Motor neuron (in vitro differentiated cells): ENCODE data around the gene OR13C4. TPM values are rescaled to one million over a fixed set of nuclear protein-coding genes. Genes with fewer than 3 reads are reported as not detected.
"Not testable (repeated sequence)": the region's sequence is repeated elsewhere in the genome, so short reads cannot be mapped to it uniquely, and the experiment has no call there.

Experiments
- ATAC-seq, 8 experiments: fragments of 200-7000 bp; cut with Tn5 transposase; replicated peaks in 6 of 8; 2 replicates each; pipeline ENCODE4 v1.8.0; 2021; ENCODE audit warnings: mild to moderate bottlenecking in 8 of 8, moderate library complexity in 8 of 8
- H3K27ac ChIP-seq, 2 donors: fragments of 250-450 bp; sonication (Bioruptor Pico); 2 replicates each; pipeline ENCODE4 v1.9.0; 2021; ENCODE audit warnings: antibody characterized with exemption in 2 of 2, mild to moderate bottlenecking in 2 of 2, moderate library complexity in 1 of 2
- H3K4me1 ChIP-seq, 2 donors: fragments of 250-450 bp; sonication (Bioruptor Pico); replicated peaks in 1 of 2; 2 replicates each; pipeline ENCODE4 v1.6.1; 2021; ENCODE audit warnings: antibody characterized with exemption in 2 of 2, mild to moderate bottlenecking in 2 of 2, moderate library complexity in 1 of 2
- H3K4me3 ChIP-seq, 5 donors: fragments of 250-450 bp; sonication (Bioruptor Pico); 2 replicates each; pipeline ENCODE4 v1.9.0; 2021; ENCODE audit warnings: antibody characterized with exemption in 5 of 5, mild to moderate bottlenecking in 5 of 5, moderate library complexity in 4 of 5
- WGBS, 10 experiments: fragments of 450-650 bp; shearing (Covaris generic); methylation state at CpG; one replicate each; pipeline ENCODE4 v1.0.0; 2022; 5-methylcytosine and 5-hydroxymethylcytosine counted together
- in situ Hi-C, 9 experiments: fragments of 400-800 bp; cut with MboI; loops; one replicate each; pipeline ENCODE4 v1.15.0; 2021; ENCODE audit warnings: low sequenced_read_pairs in 9 of 9, low pct_unique_long_range_greater_than_20kb in 2 of 9; ENCODE audit not compliant: unreplicated experiment in 9 of 9
- total RNA-seq, 8 experiments: library from RNA; unstranded; fragments of 300-600 nt; gene quantifications; 2 replicates each; pipeline versions ENCODE4 v1.2.3 to v1.2.4, GENCODE V29; 2022

OR13C4 gene
- total RNA-seq: under 1 TPM in 1 of 8 experiments, not detected in 7; 0.62 TPM

GRCh38 chr9:104527109-104527508, at the start of gene OR13C4:
TSS of gene OR13C4 (minus strand) at chr9:104527209. CDS start at chr9:104527209, 0 bp downstream.
- in situ Hi-C loops: no loop called here
- Histone ChIP-seq H3K4me1 (no peaks in the 10 kb centered on the region), H3K4me3 (no peak within 1 kb of the TSS), H3K27ac (no peak within 1 kb of the TSS)
- no peak for ATAC-seq

- ATAC-seq: no peak
- H3K27ac ChIP-seq: no peak overlapping the region
- in situ Hi-C loops: no loop called here
- WGBS, 10 experiments: 0 to 88% (median 64%) methylated on average over 1 to 2 of the region's 2 CpGs; no CpG with 5 or more reads in 2 of the 10 experiments
- no peak overlapping the region for H3K4me3 ChIP-seq
- H3K4me1 ChIP-seq: no peaks in the 10 kb centered on the region
Measured at GRCh38 chr9:104575456-104575855, 48.4 kb upstream of the OR13C4 start.

- in situ Hi-C loops: no loop called here
- Histone ChIP-seq H3K4me1 (no peaks in the 10 kb centered on the region), H3K4me3 (no peak overlapping the region), H3K27ac (no peak overlapping the region)
- ATAC-seq: no peak
- 0 to 79% (median 22%) methylated on average over 1 of the region's 1 CpG; no CpG with 5 or more reads in 1 of the 10 experiments for WGBS, 10 experiments
Measured at GRCh38 chr9:104572612-104573011, 45.6 kb upstream of the OR13C4 start.

GRCh38 chr9:104568868-104569267, 41.9 kb upstream of the OR13C4 start, which contains the start of gene OR13C8:
TSS of gene OR13C8 (plus strand) at chr9:104569168. CDS start at chr9:104569168, 0 bp downstream.
- WGBS, 10 experiments: 13 to 90% (median 74%) methylated on average over 1 to 4 of the region's 4 CpGs; no CpG with 5 or more reads in 2 of the 10 experiments
- in situ Hi-C loops: no loop called here
- Histone ChIP-seq H3K4me3 (no peak within 1 kb of the TSS), H3K27ac (no peak within 1 kb of the TSS), H3K4me1 (no peaks in the 10 kb centered on the region)
- no peak for ATAC-seq

GRCh38 chr9:104564358-104564757, 37.3 kb upstream of the OR13C4 start:
- ATAC-seq: no peak
- H3K4me3 ChIP-seq: no peak overlapping the region
- H3K27ac ChIP-seq: no peak overlapping the region
- 0 to 86% (median 17%) methylated on average over 1 of the region's 1 CpG; no CpG with 5 or more reads in 3 of the 10 experiments for WGBS, 10 experiments
- no peaks in the 10 kb centered on the region for H3K4me1 ChIP-seq
- in situ Hi-C loops: no loop called here

GRCh38 chr9:104556830-104557634, 30.0 kb upstream of the OR13C4 start:
- H3K27ac ChIP-seq: no peak overlapping the region
- in situ Hi-C loops: no loop called here
- ATAC-seq: no peak
- H3K4me3 ChIP-seq: no peak overlapping the region
- H3K4me1 ChIP-seq: no peaks in the 10 kb centered on the region
- WGBS, 10 experiments: 30 to 94% (median 69%) methylated on average over 1 to 7 of the region's 8 CpGs; no CpG with 5 or more reads in 4 of the 10 experiments

GRCh38 chr9:104555521-104555920, 28.5 kb upstream of the OR13C4 start:
- in situ Hi-C loops: no loop called here
- H3K4me1 ChIP-seq: no peaks in the 10 kb centered on the region
- H3K27ac ChIP-seq: no peak overlapping the region
- 0 to 100% (median 83%) methylated on average over 1 of the region's 1 CpG; no CpG with 5 or more reads in 3 of the 10 experiments for WGBS, 10 experiments
- ATAC-seq: no peak
- no peak overlapping the region for H3K4me3 ChIP-seq

GRCh38 chr9:104553261-104553660, 26.3 kb upstream of the OR13C4 start:
- in situ Hi-C loops: no loop called here
- Histone ChIP-seq H3K4me1 (no peaks in the 10 kb centered on the region), H3K27ac (no peak overlapping the region), H3K4me3 (no peak overlapping the region)
- no peak for ATAC-seq
- WGBS, 10 experiments: 0 to 100% (median 40%) methylated on average over 1 of the region's 1 CpG; no CpG with 5 or more reads in 1 of the 10 experiments

- in situ Hi-C loops: no loop called here
- no peak overlapping the region for H3K4me3 ChIP-seq
- ATAC-seq: no peak
- H3K27ac ChIP-seq: no peak overlapping the region
- H3K4me1 ChIP-seq: no peaks in the 10 kb centered on the region
- WGBS, 10 experiments: 25 to 100% (median 83%) methylated on average over 2 to 4 of the region's 4 CpGs; no CpG with 5 or more reads in 2 of the 10 experiments
Measured at GRCh38 chr9:104544644-104545043, 17.6 kb upstream of the OR13C4 start.

GRCh38 chr9:104539275-104539674, 12.3 kb upstream of the OR13C4 start:
- in situ Hi-C loops: no loop called here
- 0 to 79% (median 30%) methylated on average over 1 of the region's 1 CpG; no CpG with 5 or more reads in 3 of the 10 experiments for WGBS, 10 experiments
- H3K4me3 ChIP-seq: no peak overlapping the region
- H3K4me1 ChIP-seq: no peaks in the 10 kb centered on the region
- no peak overlapping the region for H3K27ac ChIP-seq
- ATAC-seq: no peak

GRCh38 chr9:104536756-104537155, 9.7 kb upstream of the OR13C4 start, which contains the start of gene OR13C3:
TSS of gene OR13C3 (minus strand) at chr9:104536856. CDS start at chr9:104536723, 133 bp downstream.
- in situ Hi-C loops: no loop called here

GRCh38 chr9:104520241-104520640, 6.8 kb downstream of the OR13C4 start:
- 40 to 100% (median 83%) methylated on average over 1 to 7 of the region's 10 CpGs; no CpG with 5 or more reads in 6 of the 10 experiments for WGBS, 10 experiments
- H3K4me1 ChIP-seq, H3K27ac ChIP-seq, H3K4me3 ChIP-seq, ATAC-seq, in situ Hi-C loops: not testable (repeated sequence)

More at GRCh38 chr9:104536756-104537155, 9.7 kb upstream of the OR13C4 start, which contains the start of gene OR13C3:
- Histone ChIP-seq H3K4me1 (no peaks in the 10 kb centered on the region), H3K4me3 (no peak within 1 kb of the TSS), H3K27ac (no peak within 1 kb of the TSS)
- ATAC-seq: no peak
- WGBS, 10 experiments: 0 to 100% (median 86%) methylated on average over 1 to 5 of the region's 5 CpGs; no CpG with 5 or more reads in 2 of the 10 experiments

GRCh38 chr9:104514901-104515300, 12.1 kb downstream of the OR13C4 start:
- in situ Hi-C loops: no loop called here
- ATAC-seq: no peak

More at GRCh38 chr9:104514901-104515300, 12.1 kb downstream of the OR13C4 start:
- Histone ChIP-seq H3K4me1 (no peaks in the 10 kb centered on the region), H3K4me3 (no peak overlapping the region), H3K27ac (no peak overlapping the region)
- WGBS, 10 experiments: 27 to 80% (median 66%) methylated on average over 2 to 5 of the region's 5 CpGs; no CpG with 5 or more reads in 1 of the 10 experiments
